GM08714 (cell line): ENCODE measurements around the gene SLC26A2.

Experiments
- H3K4me3 ChIP-seq: fragments of 200-500 bp; sonication (Bioruptor generic); 2 replicates; pipeline ENCODE4 v1.5.1; 2014; ENCODE audit warnings: mild to moderate bottlenecking, low read length, inconsistent platforms
- ZNF274 ChIP-seq: IDR thresholded peaks from 2 replicates; pipeline ENCODE4 v1.6.1; 2012; ENCODE audit warnings: mild to moderate bottlenecking, low read depth, low read length

SLC26A2 gene

GRCh38 chr5:149960272-149961185 lies at the start of gene SLC26A2:
SLC26A2 (plus strand) TSS chr5:149960758; CDS start chr5:149977653, 16,895 bp downstream.
- no peak for TF ChIP-seq ZNF274
- H3K4me3 ChIP-seq, result peak within 1 kb of the TSS; percentile 76

DNA sequence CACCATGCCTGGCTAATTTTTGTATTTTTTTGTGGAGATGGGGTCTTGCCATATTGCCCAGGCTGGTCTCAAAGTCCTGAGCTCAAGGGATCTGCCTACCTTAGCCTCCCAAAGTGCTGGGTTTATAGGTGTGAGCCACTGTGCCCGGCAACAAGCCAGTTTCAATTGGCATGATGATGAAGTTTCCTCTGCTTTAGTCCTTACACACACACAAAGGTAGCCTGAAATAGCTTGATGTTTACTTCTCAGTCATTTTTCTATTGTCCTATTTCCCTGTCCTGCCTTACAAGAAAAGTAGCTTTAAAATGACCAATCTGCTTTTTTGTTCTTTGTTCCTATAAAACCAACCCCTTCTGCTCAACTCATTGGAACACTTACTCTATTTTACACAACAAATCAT lies 49.5 kb upstream of the SLC26A2 start:
- no peak for TF ChIP-seq ZNF274
- H3K4me3 ChIP-seq, result no peak overlapping the region

GRCh38 chr5:149912226-149912871 lies 48.2 kb upstream of the SLC26A2 start:
- H3K4me3 ChIP-seq, result no peak overlapping the region
- TF ChIP-seq ZNF274, result no peak

GRCh38 chr5:149913436-149914419 lies 46.8 kb upstream of the SLC26A2 start:
- no peak for TF ChIP-seq ZNF274
- H3K4me3 ChIP-seq, result no peak overlapping the region

DNA sequence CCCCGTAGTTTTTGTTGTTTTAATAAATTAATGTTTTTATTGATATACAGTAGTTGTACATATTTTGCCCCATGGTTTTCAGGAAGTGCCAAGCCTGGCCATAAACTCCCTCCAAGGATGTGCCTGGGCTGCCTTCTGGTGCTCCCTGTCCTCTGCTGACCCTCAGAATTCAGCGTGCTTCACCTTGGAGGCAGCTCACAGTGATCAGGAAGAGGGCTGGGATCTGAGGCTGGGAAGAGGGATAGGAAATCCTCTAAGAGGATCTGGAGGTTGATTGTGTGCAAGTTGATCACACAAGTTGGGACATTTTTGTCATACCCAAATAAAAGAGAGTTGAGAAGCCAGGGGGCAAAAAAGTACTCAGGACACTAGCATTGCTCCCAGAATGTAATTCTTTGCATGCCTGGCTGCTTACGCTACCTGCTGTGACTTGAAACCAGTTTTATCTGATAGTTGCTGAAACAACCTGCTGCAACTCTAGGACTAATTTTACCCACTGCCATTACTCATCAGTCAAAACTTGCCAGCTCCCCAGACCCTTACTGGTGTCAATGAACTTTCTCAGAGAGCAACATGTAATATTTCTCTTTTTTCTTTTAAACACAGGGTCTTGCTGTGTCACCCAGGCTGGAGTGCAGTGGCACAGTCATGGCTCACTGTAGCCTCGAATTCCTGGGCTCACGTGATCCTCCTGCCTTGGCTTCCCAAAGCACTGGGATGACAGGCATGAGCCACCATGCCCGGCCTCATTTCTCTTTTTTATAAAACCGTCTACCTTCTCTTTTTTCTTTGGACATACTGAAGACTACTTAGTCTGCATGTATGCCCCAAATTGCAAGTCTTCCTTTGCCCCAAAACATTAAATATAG lies 44.9 kb upstream of the SLC26A2 start:
- no peak for TF ChIP-seq ZNF274
- H3K4me3 ChIP-seq, result no peak overlapping the region

- TF ChIP-seq ZNF274, result no peak
- no peak overlapping the region for H3K4me3 ChIP-seq
Observed at GRCh38 chr5:149916334-149917072, 44.1 kb upstream of the SLC26A2 start.

DNA sequence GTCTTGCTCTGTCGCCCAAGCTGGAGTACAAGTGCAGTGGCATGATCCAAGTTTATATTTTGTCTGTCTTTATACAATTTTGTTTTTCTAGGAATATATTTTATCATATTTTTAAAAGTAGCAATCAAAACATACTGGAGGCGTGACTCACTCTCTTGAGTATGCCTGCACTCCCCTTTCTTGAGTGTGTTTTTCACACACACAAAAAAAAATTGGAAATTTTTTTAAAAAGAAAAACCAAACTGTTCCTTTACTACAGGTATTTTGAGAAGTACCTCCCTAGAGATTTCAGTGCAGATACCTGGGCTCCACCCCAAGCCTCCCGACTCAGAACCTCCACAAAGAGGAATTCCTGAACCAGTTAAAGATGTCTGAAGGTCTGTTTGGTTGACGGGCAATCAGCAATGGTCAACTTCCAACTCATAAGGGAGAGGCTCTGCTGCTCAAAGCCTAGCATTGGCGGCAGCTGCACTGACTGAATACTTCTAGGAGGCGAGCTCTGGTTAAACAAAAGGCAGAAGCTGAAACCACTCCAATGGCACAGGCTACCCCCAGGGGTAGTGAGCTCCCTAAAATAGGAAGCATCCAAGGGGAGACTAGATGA lies 43.4 kb upstream of the SLC26A2 start:
- no peak for TF ChIP-seq ZNF274
- no peak overlapping the region for H3K4me3 ChIP-seq

DNA sequence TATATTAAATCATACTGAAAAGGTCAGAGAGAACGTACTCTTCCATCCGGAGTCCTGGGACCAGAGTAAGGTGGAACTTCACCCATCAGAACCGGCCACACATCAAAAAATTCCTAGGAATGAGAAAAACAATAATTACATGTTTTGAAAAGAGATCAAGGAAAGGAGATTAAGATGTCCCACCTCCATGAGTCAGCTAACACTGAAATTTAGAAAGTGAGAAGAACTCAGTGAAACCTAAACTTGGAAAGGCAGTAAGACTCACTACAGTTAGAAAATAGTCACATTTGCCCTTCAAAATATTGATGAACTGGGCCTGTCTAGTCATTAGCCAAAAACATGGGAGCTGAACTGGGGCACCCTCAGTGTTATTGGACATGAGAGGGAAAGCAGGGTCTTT lies 39.0 kb upstream of the SLC26A2 start:
- TF ChIP-seq ZNF274, result no peak
- no peak overlapping the region for H3K4me3 ChIP-seq

GRCh38 chr5:149922950-149923349 lies 37.6 kb upstream of the SLC26A2 start:
- TF ChIP-seq ZNF274, result no peak
- no peak overlapping the region for H3K4me3 ChIP-seq

DNA sequence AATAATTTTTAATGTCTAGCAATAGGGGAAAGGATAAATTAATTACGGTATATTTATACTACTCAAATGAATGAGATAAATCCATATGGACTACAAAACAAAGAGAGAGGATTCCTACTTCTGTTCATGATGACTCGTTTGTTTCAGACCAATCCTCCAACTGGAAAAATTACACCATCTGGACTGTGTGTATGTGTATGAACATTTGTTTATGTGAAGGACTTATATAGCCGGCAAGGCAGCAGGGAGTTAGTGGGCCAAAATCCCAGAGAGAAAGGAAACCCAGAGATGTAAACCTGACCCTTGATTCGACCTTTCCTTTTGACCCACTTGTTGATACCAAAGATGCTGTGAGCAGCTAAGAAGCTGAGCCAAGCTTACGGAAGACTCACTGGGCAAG lies 36.1 kb upstream of the SLC26A2 start:
- TF ChIP-seq ZNF274, result no peak
- H3K4me3 ChIP-seq, result no peak overlapping the region

DNA sequence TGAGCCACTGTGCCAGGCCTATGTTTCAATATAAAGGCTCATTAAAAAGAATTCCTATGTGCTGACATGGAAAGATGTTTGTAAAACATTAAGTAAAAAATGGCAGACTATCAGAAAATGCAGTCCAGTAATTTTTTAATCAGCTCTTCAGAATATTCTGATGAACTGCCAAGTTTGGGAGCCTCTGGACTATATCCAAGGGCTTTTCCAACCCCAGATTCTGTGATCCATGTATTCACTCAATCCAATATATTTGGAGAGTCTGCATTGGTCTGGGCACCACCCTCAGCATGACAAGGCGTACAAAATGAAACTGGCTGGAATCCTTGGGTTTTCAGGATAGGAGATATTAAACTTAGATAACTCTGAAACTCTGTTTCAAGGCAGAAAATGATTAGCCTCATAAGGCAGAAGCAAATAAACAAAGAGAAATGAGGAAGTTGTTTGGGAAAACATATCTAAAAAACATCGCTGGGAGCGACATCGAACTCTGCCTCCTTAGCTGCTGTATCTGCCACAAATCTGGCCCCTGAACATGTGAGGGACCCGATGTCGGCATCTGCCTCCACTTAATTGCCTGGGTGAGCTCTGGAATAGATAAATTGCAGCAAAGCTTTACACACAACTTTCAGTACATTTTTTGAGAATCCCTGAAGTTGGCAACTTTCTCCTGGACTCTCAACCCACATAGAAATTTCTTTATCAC lies 30.4 kb upstream of the SLC26A2 start:
- TF ChIP-seq ZNF274, result no peak
- H3K4me3 ChIP-seq, result no peak overlapping the region
